ENCODE data around the gene PCBP3.

PCBP3 gene

DNA sequence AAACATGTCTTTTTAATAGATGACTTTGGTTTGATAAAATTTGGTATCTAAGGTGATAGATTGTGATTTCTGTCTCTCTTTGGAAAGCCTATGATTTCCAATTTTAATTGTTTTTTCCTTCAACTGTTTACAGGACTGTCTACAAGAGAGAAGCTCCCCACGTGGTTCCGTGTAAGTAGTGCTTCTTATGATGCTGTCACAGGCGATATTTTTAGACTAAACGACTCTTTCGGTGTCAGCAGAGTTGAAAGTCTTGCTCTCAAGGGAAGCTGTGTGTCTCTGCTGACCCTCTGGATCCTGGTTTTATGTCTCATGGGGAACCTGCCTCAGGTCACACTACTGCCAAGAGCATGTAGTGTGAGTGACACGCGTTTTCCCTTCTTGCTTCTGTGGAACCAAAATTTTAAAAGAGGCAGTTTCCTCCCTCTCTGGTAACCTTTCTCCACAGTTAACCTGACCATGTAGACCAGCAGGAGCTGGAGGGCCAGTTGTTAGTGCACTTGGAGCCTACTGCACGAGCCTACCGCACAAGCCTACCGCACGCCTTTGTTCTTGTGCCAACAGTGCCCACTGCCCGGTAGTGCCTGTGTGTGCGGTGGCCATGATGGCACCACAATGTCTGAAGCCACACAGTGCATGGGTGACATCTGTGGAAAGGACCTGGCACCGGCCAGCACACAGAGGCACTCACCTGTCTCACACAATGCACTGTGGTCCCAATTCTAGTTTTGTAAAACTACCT, 91.9 kb downstream of the PCBP3 start:
- no peak for DNase-seq

DNA sequence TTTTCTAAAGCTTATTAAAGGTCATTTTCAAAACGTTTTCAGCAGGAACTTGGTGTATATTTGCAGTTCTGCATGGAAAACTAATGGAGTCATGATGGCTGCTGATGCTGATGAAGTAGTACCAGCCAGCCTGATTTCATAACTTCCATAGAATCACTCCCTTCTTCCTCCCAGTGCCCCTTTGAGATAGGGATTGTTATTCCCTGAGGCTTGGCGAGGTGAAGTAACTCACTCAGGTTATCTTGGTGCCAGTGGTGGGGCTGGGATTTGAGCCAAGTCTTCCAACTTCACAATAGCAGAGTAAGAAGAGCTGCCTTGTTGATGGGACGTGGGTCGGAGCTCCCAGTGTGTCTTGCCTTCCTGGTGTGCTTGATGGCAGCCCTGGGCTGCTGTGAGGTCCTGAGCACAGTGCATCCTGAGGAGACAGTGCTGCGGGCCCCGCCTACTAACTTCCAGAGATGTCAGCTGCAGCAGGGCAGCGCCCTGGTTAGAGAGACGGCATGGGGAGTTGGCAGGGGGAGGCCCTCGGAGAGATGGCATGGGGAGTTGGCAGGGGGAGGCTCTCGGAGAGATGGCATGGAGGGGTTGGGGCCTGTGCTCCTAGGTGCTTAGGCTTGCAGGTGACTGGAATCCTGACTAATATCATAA, 92.6 kb downstream of the PCBP3 start:
- DNase-seq: no peak

DNA sequence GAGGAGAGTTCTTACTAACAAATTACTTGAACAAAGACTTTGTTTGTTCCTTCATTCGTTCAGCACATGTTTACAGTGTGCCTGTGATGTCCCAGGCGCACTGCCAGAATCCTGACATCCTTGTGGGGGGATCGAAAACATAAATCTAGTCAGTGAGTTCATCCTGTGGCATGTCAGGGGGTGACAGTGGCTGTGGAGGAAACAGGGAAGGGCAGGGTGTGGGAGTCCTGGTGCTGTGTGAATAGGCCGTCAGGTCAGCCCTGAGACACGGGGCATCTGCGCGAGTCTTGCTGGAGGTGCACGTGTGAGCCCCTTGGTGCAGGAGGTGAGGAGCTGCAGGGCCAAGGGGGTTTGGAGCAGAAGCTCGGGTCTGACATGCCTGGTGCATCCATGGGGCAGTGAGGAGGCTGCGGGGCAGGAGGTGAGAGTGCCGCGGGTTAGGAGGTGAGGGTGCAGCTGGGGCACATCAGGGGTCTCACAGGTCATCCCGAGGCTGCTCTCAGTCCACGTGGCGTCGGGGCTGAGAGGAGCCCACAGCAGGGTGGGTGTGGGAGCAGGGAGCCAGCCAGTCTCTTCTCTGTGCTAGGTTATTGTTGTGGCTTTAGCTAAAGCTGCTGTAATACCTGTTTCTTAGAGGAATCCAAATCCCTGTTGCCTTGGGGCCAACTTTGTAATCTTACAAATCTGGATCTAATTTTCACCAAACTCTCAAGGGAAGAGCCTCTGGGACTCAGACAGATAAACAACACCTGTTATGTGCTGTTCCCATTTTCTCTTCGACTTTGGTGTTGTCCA, 93.4 kb downstream of the PCBP3 start:
- DNase-seq: no peak

DNA sequence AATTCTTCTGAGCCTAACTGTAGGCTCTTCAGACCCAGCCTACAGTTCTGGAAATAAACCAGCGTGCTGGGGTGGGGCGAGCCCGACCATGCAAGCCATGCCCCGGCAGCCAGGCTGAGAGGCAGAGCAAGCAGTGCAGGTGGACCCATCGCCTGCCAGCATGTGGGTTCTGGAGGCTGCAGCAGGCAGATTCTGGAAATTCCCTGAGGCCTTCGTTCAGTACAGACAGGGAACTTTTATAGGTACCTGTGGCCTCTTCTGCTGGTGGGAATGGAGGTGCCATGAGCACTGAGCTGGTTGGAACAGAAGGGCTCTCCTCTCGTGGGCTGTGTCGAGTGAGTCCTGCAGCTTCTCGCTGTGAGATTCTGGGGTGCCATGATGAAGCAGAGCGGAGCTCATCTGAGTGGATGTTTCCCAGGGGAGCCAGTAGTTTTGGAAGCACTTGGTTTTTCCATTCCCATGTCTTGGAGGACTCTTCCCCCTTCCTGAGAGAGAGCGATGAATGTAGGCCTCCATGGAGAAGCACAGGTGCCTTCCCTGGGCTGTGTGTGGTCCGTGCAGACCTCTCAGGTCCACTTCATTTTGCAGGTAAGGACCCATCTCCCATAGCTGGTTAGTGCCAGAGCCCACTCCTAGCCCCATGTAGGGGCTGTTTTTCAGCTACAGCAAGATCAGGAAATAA, 94.1 kb downstream of the PCBP3 start:
- DNase-seq: no peak

DNA sequence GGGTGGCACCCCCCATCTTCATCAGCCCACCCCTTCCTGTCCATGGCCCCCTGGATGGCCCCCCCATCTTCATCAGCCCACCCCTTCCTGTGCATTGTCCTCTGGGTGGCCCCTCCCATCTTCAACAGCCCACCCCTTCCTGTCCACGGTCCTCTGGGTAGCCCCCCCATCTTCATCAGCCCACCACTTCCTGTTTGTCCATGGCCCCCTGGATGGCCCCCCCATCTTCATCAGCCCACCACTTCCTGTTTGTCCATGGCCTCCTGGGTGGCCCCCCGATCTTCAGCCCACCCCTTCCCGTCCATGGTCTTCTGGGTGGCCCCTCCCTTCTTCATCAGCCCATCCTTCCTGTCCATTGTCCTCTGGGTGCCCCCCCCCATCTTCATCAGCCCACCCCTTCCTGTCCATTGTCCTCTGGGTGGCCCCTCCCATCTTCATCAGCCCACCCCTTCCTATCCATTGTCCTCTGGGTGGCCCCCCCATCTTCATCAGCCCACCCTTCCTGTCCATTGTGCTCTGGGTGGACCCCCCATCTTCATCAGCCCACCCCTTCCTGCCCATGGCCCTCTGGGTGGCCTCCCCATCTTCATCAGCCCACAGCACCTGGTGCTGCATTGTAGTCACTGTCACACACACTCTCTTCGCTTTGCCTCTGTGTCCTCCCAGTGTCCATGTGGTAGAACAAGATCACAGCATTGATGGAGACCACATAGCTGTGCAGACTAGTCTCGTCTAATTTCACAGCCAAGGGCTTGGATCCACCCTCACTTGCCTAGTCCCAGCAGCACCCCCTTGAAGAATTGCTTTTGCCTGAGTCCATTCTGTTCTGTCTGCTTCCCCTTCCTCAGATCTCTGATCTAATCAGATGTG, 95.9 kb downstream of the PCBP3 start:
- no peak for DNase-seq

DNA sequence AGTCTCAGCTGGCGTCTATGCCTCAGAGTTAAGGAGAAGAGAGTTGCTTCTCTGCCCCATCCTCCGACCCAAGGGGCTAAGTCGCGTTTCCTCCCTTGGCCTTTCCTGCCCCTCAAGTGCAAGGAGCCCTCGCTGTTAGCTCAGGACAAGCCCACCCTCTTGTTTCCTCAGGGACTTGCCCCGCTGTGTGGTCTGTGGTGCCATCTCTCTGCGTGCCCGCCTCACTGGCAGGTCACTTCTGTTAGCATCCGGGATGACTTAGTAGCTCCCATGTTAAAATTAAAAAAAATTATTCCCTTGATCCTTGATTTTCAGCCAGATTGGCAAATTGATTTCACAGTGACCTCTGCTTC, 96.5 kb downstream of the PCBP3 start:
- no peak for DNase-seq

DNA sequence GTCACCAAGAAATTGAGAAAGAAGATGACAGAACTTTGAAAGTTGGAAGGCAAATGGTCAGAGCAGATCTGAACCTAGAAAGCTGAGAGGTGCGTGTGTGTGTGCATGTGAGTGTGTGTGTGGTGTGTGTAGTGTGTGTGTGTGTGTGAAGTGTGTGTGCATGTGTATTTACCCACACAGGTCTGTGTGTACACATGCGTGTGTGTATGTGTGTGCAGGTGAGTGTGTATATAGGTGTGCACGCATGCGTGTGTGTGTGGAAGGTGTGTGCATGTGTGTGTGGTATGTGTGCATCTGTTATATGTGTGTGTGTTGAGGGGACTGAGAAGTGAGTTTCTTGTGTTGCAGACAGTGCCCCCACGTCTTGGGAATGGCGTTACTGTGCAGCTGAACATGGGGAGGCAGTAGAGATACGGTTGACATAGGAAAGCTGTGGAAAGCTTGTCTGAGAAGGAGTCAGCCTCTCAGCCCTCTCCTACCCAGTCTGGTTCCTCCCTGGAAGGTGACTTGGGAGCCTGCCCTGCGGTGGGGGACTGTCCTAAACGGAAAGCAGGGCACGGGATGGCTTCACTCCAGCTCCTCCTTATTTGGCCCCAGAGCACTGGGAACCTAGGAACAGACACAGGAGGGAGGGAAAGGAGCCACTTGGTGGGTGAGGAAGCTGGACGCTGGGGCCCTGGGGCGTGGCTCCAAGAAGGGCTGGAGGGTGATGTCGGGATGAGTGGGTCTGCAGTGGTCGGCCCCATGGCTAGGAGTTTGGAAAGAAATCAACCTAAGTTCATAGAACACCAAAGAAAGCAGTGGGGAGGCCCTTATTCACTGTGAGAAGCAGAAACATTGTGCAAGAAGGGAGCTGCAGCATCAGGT, 97.2 kb downstream of the PCBP3 start:
- DNase-seq: no peak

DNA sequence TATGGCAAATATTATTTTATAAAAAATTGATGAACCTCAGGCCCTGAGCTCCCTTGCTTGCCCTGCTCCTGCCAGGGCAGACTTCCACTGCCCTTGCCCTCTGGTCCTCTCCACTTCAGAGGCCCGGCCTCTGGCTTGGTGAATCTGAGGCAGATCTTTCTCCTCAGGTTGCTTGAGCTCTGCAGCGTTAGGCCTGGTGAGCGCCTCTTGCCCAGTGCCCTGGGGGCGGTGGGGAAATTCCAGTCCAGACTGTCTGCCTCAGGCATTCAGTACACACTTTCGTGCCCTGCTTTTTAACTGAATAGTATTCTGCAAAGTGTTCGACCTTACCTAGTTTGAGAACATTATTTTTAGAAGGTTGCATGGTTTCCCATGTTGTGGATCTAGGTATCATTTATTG, 98.2 kb downstream of the PCBP3 start:
- DNase-seq: no peak

DNA sequence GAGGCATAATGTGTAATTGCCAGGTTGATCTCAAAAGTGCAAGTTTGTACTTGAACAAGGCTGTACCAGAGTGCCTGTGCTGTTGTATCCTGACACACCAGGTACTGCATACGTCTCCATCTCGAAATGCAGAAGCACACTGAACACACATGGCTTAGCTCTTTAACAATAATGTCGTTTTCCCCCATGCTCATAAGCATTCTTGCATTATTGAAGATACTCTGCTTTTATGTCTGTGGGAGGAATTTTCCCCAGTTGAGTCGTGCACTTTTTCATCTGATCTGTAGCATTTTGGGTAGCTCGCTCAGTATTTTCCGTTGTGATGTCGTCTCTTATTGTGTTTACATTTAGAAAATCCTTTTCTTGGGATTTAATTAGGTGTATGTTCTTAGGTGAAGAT, 98.7 kb downstream of the PCBP3 start:
- no peak for DNase-seq

DNA sequence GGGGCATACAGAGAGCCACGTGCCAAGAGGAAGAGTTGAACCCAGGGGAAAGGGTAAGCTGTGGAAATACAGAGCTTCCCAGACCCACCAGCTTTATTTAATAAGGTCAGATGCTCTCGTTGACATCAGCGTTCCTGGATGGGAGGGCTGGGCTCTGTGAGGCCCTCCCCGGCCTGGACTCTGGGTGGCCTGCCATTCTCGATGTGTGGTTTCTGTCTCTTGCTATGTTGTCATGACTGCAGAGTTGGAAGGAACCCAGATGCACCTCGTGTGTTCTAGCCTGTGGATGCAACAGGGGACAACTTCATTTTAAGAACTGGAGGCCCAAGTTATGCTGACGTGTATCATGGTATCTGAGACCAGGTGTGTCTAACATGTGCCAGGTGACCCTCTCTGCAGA, 101.7 kb downstream of the PCBP3 start:
- DNase-seq: no peak

DNA sequence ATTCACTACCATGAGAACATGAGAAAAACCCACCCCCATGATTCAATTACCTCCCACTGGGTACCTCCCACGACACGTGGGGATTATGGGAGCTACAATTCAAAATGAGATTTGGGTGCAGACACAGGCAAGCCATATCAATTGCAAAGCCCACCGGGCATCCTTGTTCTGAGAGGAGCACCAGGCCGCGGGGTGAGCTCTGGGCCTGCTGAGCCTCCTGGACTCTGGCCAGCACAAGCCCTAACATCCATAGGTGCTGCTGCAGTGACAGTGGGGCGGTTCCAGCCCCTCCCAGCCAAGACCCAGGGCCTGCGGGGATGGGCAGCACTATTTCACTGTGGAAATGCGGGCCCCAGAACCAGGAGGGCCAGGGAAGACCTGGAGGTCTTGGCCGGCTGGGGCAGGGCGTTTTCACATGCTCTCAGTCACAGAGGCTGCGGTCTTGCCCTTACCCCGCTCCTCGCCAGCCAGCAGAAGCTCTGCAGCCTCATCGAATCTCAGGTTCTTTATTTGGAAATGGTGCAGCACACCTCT, 103.8 kb downstream of the PCBP3 start:
- DNase-seq: peak; percentile 78

DNA sequence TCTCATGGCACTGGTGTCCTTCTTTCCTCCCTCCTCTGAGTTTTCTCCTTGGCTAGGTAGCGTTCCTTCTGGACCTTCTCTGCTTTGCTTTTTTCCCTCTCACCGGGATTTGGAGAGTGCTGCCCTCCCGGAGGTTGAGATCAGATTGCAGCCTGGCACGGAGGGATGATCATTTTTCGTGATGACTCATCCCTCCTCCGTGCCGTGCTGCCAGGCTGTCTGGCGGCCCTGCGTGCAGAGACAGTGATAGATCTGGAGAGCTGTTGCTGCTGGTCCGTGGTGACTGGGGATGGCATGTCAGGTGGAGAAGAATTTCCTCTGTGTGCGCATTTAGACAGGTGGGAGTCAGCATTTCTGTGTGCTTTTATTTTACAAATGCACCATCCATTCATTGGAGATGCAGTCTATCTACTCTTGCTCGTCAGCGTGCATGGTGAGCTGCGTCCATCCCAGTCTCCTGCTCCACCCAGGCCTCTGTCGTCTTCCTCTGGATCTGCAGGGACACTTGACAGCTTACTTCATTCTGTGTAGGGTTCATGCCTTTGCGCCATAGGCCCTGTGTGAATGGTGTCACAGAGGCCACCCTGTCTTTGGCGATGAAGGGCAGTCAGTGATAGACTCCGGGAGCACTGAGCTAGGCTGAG, 104.4 kb downstream of the PCBP3 start:
- DNase-seq: peak; percentile 78

DNA sequence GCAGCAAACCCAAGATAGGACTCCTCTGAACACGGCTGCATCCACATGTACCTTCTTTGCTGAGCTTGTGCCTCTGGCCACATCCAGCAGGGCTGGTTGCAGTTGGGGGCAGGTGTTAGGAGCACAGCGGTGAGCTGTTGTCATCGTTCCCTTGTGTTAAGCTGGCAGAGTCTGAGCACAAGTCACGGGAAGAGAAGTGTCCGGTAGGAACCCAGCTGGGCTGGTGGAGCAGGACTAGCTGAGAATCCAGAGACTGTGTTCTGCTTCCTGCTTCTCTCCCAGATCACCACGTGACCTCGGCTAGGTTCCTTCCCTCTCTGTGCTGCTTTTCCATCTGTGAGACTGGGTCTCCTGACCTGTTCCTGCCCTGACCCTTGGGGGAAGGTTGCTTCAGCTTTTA, 105.1 kb downstream of the PCBP3 start:
- DNase-seq: no peak

DNA sequence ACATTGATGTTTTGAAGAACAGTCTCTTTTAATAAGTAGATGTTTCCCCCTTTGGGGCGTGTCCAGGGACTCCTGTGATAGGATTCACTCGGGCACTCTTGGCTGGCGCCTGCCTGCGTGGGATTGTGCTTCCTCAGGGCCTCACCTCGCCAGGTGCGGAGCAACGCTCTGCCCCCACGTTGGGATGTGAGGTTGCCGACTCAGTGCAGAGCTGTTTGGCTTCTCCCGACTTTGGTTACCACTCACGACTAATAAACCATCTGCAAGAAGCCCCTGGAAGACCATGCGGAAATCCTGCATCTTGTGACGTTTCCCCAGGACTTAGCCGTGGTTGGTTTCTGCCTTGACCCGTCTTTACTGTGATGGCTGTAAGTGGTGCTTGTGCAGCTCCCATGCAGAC, 106.4 kb downstream of the PCBP3 start:
- no peak for DNase-seq

DNA sequence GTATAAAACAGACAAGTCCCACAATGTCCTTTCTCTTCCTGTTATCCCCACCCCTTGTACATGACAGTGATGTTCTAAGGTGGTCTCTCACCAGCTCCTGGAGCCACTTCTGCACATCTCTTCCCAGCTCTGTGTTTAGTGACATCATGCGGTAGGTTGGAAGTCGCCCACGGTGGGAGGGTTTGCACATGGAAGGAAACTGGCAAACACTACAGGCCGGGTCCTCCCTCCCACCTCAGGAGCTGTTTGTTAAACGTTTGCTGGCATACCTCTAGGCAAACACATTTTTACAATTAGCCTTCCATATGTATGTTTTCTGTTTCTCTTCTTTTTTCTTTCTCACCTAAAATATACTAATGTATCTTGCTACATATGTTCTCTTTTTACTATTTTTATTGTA, 107.4 kb downstream of the PCBP3 start:
- DNase-seq: no peak

DNA sequence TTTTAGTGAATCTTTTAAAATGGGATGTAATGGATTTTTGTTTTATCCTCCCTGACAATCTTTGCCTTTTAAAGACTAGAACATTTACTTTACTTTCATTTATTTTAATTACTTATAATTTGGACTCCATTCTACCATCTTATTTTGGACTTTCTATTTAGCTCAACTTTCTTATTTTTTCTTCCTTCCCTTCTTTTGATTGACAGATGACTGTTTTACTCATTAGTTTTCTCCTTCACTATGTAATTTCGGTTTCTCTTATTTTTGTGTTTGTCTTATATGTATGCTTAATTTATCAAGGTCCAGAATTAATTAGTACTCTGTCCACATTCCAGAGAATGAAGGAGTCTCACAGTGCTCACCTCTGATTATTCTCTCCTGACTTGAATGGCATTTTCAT, 109.9 kb downstream of the PCBP3 start:
- no peak for DNase-seq

DNA sequence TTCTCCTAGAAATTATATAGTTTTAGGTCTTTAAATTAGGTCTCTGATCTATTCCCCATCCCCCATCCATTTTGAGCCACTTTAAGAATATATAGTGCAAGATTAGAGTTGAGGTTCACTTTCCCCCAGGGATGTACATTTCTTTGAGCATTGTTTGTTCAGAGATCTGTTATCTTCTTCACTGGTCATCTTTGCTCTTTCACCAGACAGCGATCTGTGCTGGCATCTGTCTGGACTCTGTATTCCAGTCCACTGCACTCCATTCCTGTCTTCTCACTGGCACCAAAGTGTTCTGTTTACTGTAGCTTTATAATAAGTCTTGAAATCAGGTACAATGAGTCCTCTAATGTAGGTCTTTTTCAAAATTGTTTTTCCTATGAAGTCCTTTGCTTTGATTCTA, 112.5 kb downstream of the PCBP3 start:
- DNase-seq: no peak

DNA sequence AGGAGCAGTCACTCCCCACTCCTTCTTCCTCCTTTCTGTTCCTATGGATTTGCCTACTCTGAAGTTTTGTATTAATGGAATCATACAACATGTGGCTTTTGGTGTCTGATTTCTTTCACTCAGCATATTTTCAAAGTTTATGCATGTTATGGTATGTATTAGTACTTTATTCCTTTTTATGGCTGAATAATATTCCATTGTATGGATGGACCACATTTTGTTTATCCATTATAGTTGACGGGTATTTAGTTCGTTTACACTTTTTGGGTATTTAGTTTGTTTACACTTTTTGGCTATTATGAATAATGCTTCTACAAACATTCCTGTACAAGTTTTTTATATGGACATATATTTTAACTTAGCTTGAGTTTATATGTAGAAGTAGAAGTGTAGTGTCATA, 113.1 kb downstream of the PCBP3 start:
- no peak for DNase-seq

DNA sequence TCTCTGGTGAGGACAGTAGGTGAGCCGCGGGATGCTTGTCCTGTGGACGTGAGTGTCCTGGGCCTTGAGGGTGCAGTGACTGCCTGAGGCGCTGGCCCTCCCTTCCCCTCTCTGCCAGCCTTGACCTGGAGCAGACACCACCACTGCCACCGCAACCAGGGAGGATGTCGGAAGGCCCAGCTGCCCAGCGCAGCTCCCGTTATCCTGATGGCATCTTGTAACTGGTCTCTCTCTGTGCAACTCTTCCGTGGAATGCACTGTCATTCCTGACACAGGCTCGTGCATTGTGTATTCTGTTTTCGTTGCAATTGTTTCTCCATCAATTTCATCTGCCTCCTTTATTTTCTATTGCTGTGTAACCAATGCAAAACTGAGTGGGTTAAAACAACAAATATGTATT, 118.2 kb downstream of the PCBP3 start:
- DNase-seq: no peak

DNA sequence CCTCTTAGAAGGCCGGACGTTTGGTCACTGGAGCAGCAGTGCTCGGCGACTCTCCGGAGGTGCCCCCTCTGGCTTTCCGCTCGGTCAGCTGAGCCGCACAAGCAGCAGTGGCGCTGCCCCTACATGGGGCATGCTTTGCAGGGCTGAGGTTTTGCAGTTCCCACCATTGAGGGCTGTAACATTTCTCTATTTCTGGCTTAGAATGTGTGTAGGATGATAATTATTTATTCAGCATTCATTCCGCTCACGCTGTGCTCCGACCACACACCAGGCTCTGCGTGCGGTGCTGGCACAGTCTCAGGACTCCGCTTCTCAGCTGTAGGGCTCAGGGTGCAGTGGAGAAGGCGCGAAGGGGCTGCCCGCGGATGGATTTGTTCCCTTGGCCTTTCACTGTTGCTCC, 119.5 kb downstream of the PCBP3 start:
- no peak for DNase-seq

DNA sequence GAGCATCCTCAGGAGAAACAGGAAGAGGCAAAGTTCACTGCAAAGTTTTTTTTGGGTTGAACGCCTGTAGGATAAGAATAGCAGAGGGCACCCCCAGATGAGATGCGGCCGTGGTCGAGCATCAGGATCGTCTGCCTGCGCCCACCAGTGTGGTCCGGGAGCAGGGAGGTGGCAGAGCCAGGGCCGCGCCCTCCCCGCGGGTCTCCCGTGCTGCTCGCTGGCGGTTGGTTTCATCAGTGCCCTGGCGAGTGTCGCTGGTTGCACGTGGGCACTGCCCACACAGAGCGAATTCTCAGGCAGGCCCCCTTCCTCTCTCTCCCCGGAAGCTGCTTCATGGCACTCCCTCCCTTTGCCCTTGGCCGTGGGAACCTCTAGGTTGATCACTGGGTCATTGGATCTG, 120.0 kb downstream of the PCBP3 start:
- no peak for DNase-seq
